GM04504 (cell line): ENCODE results near the gene PSME2.

Experiments used
- DNase-seq: peaks from one replicate; pipeline ENCODE4 v3.0.0-alpha.2; 2012; ENCODE audit warnings: low read depth

Gene PSME2

GRCh38 chr14:24093901-24094840, 52.2 kb downstream of the PSME2 start, which contains the start of gene PCK2:
PCK2 (plus strand) TSS chr14:24094311; CDS start chr14:24094406, 95 bp downstream.
- DNase-seq = peak; percentile 91
